GM12874 (cell line): ENCODE measurements around the gene UTS2B.

Experiments used
- CTCF ChIP-seq: IDR thresholded peaks from 2 replicates; pipeline ENCODE4 v1.5.1; 2011; ENCODE audit warnings: low read depth, mild to moderate bottlenecking, control low read depth, low read length, moderate library complexity; ENCODE audit not compliant: insufficient read depth

The UTS2B gene

GRCh38 chr3:191333298-191333880 is 3.1 kb upstream of the UTS2B start:
- no peak for TF ChIP-seq CTCF

- TF ChIP-seq CTCF = no peak
Measured at GRCh38 chr3:191331388-191331787, 1.1 kb upstream of the UTS2B start.

GRCh38 chr3:191330530-191331048 is 263 bp upstream of the UTS2B start:
- no peak for TF ChIP-seq CTCF

- no peak for TF ChIP-seq CTCF
Measured at GRCh38 chr3:191328962-191329653, 1.2 kb downstream of the UTS2B start, which contains the start of gene CCDC50. Gene CCDC50, plus strand, starts transcription at chr3:191329394. Its CDS starts 281 bp downstream, at chr3:191329675.

- no peak for TF ChIP-seq CTCF
Measured at GRCh38 chr3:191328383-191328961, 1.9 kb downstream of the UTS2B start.

- no peak for TF ChIP-seq CTCF
Measured at GRCh38 chr3:191327526-191327925, 2.8 kb downstream of the UTS2B start.

- no peak for TF ChIP-seq CTCF
Measured at GRCh38 chr3:191324936-191325335, 5.4 kb downstream of the UTS2B start.
